OCI-LY7 (cell line): ENCODE measurements around the gene TGM3. TPM values are rescaled to one million over a fixed set of nuclear protein-coding genes. Genes with fewer than 3 reads are reported as not detected.

Experiments used
- BruUV-seq: library from RNA; stranded (reverse); fragments of 400-500 nt; replicated peaks from 2 replicates; lab custom pipeline; 2021; lab: Mats Ljungman, UMichigan
- CTCF ChIA-PET: fragments of 300-600 bp; sonication (Branson Sonifier 250); formaldehyde crosslinking; loops from one replicate; lab custom pipeline; 2022; ENCODE audit warnings: antibody characterized with exemption; ENCODE audit not compliant: unreplicated experiment; lab: Charles Lee
- POLR2A ChIA-PET: fragments of 300-600 bp; sonication (Branson Sonifier 250); formaldehyde crosslinking; loops from one replicate; lab custom pipeline; 2022; ENCODE audit warnings: antibody characterized with exemption; lab: Charles Lee
- DNase-seq: peaks from one replicate; pipeline ENCODE4 v3.0.0-alpha.2; 2015; ENCODE audit warnings: low spot score
- H2AFZ ChIP-seq: fragments of 200-600 bp; sonication (generic), shearing (Covaris generic); 2 replicates; pipeline ENCODE4 v1.6.1; 2014; ENCODE audit warnings: mild to moderate bottlenecking, antibody characterized with exemption, low read length, moderate library complexity
- H3K27ac ChIP-seq: fragments of 200-600 bp; sonication (generic); 2 replicates; pipeline ENCODE4 v1.5.1; 2014; ENCODE audit warnings: mixed run types, low read depth, mild to moderate bottlenecking, moderate library complexity, low read length, inconsistent platforms; ENCODE audit not compliant: poor library complexity, severe bottlenecking
- H3K36me3 ChIP-seq: fragments of 200-600 bp; sonication (generic); 2 replicates; pipeline ENCODE4 v1.6.1; 2014; ENCODE audit warnings: mild to moderate bottlenecking, antibody characterized with exemption, low read length, moderate library complexity, mixed read lengths; ENCODE audit not compliant: insufficient read depth
- H3K4me1 ChIP-seq: fragments of 200-600 bp; sonication (generic); 2 replicates; pipeline ENCODE4 v1.5.1; 2014; ENCODE audit warnings: mild to moderate bottlenecking, low read length; ENCODE audit not compliant: insufficient read depth, poor library complexity, severe bottlenecking
- H3K4me2 ChIP-seq: fragments of 200-600 bp; sonication (generic); 2 replicates; pipeline ENCODE4 v1.6.1; 2014; ENCODE audit warnings: mild to moderate bottlenecking, low read length
- H3K4me3 ChIP-seq: fragments of 200-600 bp; sonication (generic); 2 replicates; pipeline ENCODE4 v1.5.1; 2014; ENCODE audit warnings: mild to moderate bottlenecking, low read depth, low read length; ENCODE audit not compliant: poor library complexity, severe bottlenecking
- H3K79me2 ChIP-seq: fragments of 200-600 bp; sonication (generic); 2 replicates; pipeline ENCODE4 v1.6.1; 2016; ENCODE audit warnings: low read depth, mild to moderate bottlenecking, low read length, moderate library complexity, mixed read lengths; ENCODE audit not compliant: insufficient read depth
- H3K9me2 ChIP-seq: fragments of 200-600 bp; sonication (generic); 2 replicates; pipeline ENCODE4 v1.6.1; 2016; ENCODE audit warnings: mild to moderate bottlenecking, low read length, mixed read lengths; ENCODE audit not compliant: insufficient read depth
- H3K9me3 ChIP-seq: fragments of 200-600 bp; sonication (generic); 2 replicates; pipeline ENCODE4 v1.6.1; 2014; ENCODE audit warnings: mild to moderate bottlenecking, mixed run types, low read length, mixed read lengths
- H4K20me1 ChIP-seq: fragments of 200-600 bp; sonication (generic); 2 replicates; pipeline ENCODE4 v1.6.1; 2014; ENCODE audit warnings: mild to moderate bottlenecking, antibody characterized with exemption, low read length, moderate library complexity, mixed read lengths; ENCODE audit not compliant: insufficient read depth
- EZH2phosphoT487 ChIP-seq: fragments of 200-600 bp; sonication (generic); IDR thresholded peaks from 2 replicates; pipeline ENCODE4 v1.6.1; 2018; ENCODE audit warnings: low read depth, borderline replicate concordance, mild to moderate bottlenecking, mixed run types, antibody characterized with exemption, low read length, moderate library complexity, mixed read lengths
- intact Hi-C: fragments of 100-400 bp; cut with micrococcal nuclease; formaldehyde crosslinking; loops from one replicate; pipeline ENCODE4 v1.10.0; 2022; ENCODE audit not compliant: unreplicated experiment
- total RNA-seq, 2 experiments: library from RNA; depleted of rRNA in 1 of 2; stranded (reverse); fragments of >200 nt in 1 of 2; shearing (Covaris generic) in 1 of 2; gene quantifications; 2 replicates each; pipeline ENCODE4 v1.2.3, GENCODE V29; 2014 to 2022
- TF ChIP-seq, protein P1 (sequence below): fragments of 200-600 bp; sonication (generic); conservative IDR thresholded peaks from 2 replicates; pipeline ENCODE4 v1.5.1; 2014; ENCODE audit warnings: mild to moderate bottlenecking, antibody characterized with exemption, low read length, moderate library complexity, mixed read lengths

Gene TGM3
- total RNA-seq, 2 experiments from 2014 or later: not detected

DNA sequence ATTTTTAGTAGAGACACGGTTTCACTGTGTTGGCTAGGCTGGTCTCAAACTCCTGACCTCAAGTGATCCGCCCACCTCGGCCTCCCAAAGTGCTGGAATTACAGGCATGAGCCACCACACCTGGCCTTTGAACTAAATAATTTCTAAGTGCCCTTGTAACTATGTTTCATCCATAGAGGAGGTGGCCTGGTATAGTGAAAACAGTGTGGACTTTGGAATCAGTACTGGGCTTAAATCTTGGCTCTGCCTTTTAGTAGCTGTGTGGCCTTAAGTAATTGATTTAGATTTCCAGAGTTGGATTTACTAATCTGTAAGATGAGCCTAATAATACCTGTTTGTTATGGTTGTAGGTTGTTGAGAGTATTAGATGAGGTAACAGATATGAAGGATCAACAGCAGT is 14.2 kb upstream of the TGM3 start:
- CTCF ChIA-PET: no interaction called here
- H3K4me2 ChIP-seq: no peak overlapping the region
- intact Hi-C loops: no loop called here

DNA sequence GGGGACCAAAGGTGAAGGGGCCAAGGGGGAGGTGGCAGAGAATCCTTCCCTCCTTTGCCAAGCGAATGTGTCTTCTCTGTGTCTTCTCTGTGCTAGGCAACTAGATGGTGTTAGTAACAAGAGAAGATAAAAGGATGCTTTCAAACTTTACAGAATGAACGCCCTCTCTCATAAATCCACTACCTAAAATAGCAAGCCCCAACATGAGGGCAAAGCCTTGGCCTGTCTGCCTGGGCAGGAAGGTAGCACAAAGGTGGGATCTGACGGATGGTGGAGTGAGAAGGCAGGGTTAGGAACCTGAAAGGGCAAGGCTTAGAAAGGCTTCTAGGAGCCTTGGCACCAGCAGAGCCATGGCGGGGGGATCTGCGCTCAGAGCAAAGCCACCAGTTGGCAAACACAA is 13.6 kb upstream of the TGM3 start:
- Histone ChIP-seq H3K79me2 (no peaks in the 10 kb centered on the region), H3K4me1 (no peaks in the 10 kb centered on the region), H3K4me3 (no peak overlapping the region), H2AFZ (no peak overlapping the region), H3K9me2 (no peaks in the 10 kb centered on the region), H3K9me3 (no peaks in the 10 kb centered on the region), H3K36me3 (no peaks in the 10 kb centered on the region), H3K4me2 (no peak overlapping the region), H4K20me1 (no peaks in the 10 kb centered on the region), H3K27ac (no peak overlapping the region)
- ChIA-PET CTCF (interaction anchor here (0.6 kb wide), 1 partner anchor 276 kb away, joined by 11 read pairs; no protein-coding TSS in a partner anchor), POLR2A (no interaction called here)
- TF ChIP-seq, protein P1, sequence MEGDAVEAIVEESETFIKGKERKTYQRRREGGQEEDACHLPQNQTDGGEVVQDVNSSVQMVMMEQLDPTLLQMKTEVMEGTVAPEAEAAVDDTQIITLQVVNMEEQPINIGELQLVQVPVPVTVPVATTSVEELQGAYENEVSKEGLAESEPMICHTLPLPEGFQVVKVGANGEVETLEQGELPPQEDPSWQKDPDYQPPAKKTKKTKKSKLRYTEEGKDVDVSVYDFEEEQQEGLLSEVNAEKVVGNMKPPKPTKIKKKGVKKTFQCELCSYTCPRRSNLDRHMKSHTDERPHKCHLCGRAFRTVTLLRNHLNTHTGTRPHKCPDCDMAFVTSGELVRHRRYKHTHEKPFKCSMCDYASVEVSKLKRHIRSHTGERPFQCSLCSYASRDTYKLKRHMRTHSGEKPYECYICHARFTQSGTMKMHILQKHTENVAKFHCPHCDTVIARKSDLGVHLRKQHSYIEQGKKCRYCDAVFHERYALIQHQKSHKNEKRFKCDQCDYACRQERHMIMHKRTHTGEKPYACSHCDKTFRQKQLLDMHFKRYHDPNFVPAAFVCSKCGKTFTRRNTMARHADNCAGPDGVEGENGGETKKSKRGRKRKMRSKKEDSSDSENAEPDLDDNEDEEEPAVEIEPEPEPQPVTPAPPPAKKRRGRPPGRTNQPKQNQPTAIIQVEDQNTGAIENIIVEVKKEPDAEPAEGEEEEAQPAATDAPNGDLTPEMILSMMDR: no peak
- no peak for TF ChIP-seq EZH2phosphoT487
- BruUV-seq: no TSS peak
- intact Hi-C loops: no loop called here
- DNase-seq: no peak

More for the DNA sequence above, 14.2 kb upstream of the TGM3 start:
- DNase-seq: no peak
- Histone ChIP-seq H2AFZ (no peak overlapping the region), H3K4me1 (no peaks in the 10 kb centered on the region), H3K9me2 (no peaks in the 10 kb centered on the region), H3K36me3 (no peaks in the 10 kb centered on the region), H3K4me3 (no peak overlapping the region), H4K20me1 (no peaks in the 10 kb centered on the region), H3K9me3 (no peaks in the 10 kb centered on the region), H3K27ac (no peak overlapping the region), H3K79me2 (no peaks in the 10 kb centered on the region)
- TF ChIP-seq, protein P1: no peak
- TF ChIP-seq EZH2phosphoT487: no peak
- POLR2A ChIA-PET: no interaction called here
- no TSS peak for BruUV-seq

- no TSS peak for BruUV-seq
- intact Hi-C loops: no loop called here
- CTCF ChIA-PET: no interaction called here
Measured at GRCh38 chr20:2283706-2284423, 11.9 kb upstream of the TGM3 start.

More at GRCh38 chr20:2283706-2284423, 11.9 kb upstream of the TGM3 start:
- Histone ChIP-seq H3K9me2 (no peaks in the 10 kb centered on the region), H4K20me1 (no peaks in the 10 kb centered on the region), H3K4me2 (no peak overlapping the region), H3K4me1 (no peaks in the 10 kb centered on the region), H3K36me3 (no peaks in the 10 kb centered on the region), H3K4me3 (no peak overlapping the region), H2AFZ (no peak overlapping the region), H3K9me3 (no peaks in the 10 kb centered on the region), H3K79me2 (no peaks in the 10 kb centered on the region), H3K27ac (no peak overlapping the region)
- DNase-seq: no peak
- TF ChIP-seq, protein P1: no peak
- no peak for TF ChIP-seq EZH2phosphoT487
- POLR2A ChIA-PET: no interaction called here
